ENCODE data around the gene B3GNT9. TPM values are rescaled to one million over a fixed set of nuclear protein-coding genes. Genes with fewer than 3 reads are reported as not detected.

B3GNT9 gene
- total RNA-seq, 1 experiment from 2014 or later: 75.5 TPM

- DNase-seq (ENCODE audit: low read depth): peak; percentile 26
Observed at GRCh38 chr16:67114793-67115192, 36.0 kb downstream of the B3GNT9 start.

GRCh38 chr16:67112591-67113399 lies 38.0 kb downstream of the B3GNT9 start:
- no peak for DNase-seq (ENCODE audit: low read depth)

GRCh38 chr16:67111951-67112444 lies 38.8 kb downstream of the B3GNT9 start:
- no peak for DNase-seq (ENCODE audit: low read depth)

- DNase-seq (ENCODE audit: low read depth): peak; percentile 80
Observed at GRCh38 chr16:67109407-67110135, 41.2 kb downstream of the B3GNT9 start, which contains the start of gene PHAF1. PHAF1 (plus strand) TSS chr16:67109941; CDS start chr16:67110176, 235 bp downstream.

- DNase-seq (ENCODE audit: low read depth): no peak
Observed at GRCh38 chr16:67108931-67109406, 41.8 kb downstream of the B3GNT9 start.

- DNase-seq (ENCODE audit: low read depth): no peak
Observed at GRCh38 chr16:67108489-67108888, 42.3 kb downstream of the B3GNT9 start.

- DNase-seq (ENCODE audit: low read depth): no peak
Observed at GRCh38 chr16:67105881-67106280, 44.9 kb downstream of the B3GNT9 start.

GRCh38 chr16:67105246-67105645 lies 45.6 kb downstream of the B3GNT9 start:
- no peak for DNase-seq (ENCODE audit: low read depth)

GRCh38 chr16:67104845-67105244 lies 46.0 kb downstream of the B3GNT9 start:
- no peak for DNase-seq (ENCODE audit: low read depth)

GRCh38 chr16:67104061-67104460 lies 46.7 kb downstream of the B3GNT9 start:
- peak; percentile 52 for DNase-seq (ENCODE audit: low read depth)

GRCh38 chr16:67101311-67102082 lies 49.3 kb downstream of the B3GNT9 start:
- peak; percentile 39 for DNase-seq (ENCODE audit: low read depth)

GRCh38 chr16:67100569-67101310 lies 50.1 kb downstream of the B3GNT9 start:
- DNase-seq (ENCODE audit: low read depth): peak; percentile 34

- no peak for DNase-seq (ENCODE audit: low read depth)
Observed at GRCh38 chr16:67098599-67098998, 52.2 kb downstream of the B3GNT9 start.

Other genes starting within 250 kb of the B3GNT9 start
- not detected in 2 replicates for gene CDH16, start 232.1 kb downstream of the B3GNT9 start, total RNA-seq (2014; rRNA removed)
- gene RRAD, start 225.5 kb downstream of the B3GNT9 start, total RNA-seq (2014; rRNA removed): 1.1 and 1.7 TPM in 2 replicates
- 147 and 148 TPM in 2 replicates for gene CIAO2B, start 216.6 kb downstream of the B3GNT9 start, total RNA-seq (2014; rRNA removed)
- gene CES2, start 215.5 kb downstream of the B3GNT9 start, total RNA-seq (2014; rRNA removed): 45.8 and 53.4 TPM in 2 replicates
- 0.75 and 0.96 TPM in 2 replicates for gene CES3, start 189.7 kb downstream of the B3GNT9 start, total RNA-seq (2014; rRNA removed)
- gene CES4A, start 162.4 kb downstream of the B3GNT9 start, total RNA-seq (2014; rRNA removed): 0.06 and 0.77 TPM in 2 replicates
- gene CBFB, start 121.8 kb downstream of the B3GNT9 start, total RNA-seq (2014; rRNA removed): 121 and 123 TPM in 2 replicates
- gene PHAF1, start 41.1 kb downstream of the B3GNT9 start, total RNA-seq (2014; rRNA removed): 16.1 and 24.3 TPM in 2 replicates
- 31.2 and 46.0 TPM in 2 replicates for gene TRADD, start 8.9 kb upstream of the B3GNT9 start, total RNA-seq (2014; rRNA removed)
- gene FBXL8, start 9.0 kb upstream of the B3GNT9 start, total RNA-seq (2014; rRNA removed): 24.5 and 32.5 TPM in 2 replicates
- gene HSF4, start 13.7 kb upstream of the B3GNT9 start, total RNA-seq (2014; rRNA removed): 19.4 and 29.1 TPM in 2 replicates
- gene NOL3, start 19.5 kb upstream of the B3GNT9 start, total RNA-seq (2014; rRNA removed): 58.0 and 58.6 TPM in 2 replicates
- 21.5 and 25.8 TPM in 2 replicates for gene MATCAP1, start 33.0 kb upstream of the B3GNT9 start, total RNA-seq (2014; rRNA removed)
- 5.1 and 10.3 TPM in 2 replicates for gene EXOC3L1, start 39.1 kb upstream of the B3GNT9 start, total RNA-seq (2014; rRNA removed)
- 126 and 153 TPM in 2 replicates for gene E2F4, start 41.2 kb upstream of the B3GNT9 start, total RNA-seq (2014; rRNA removed)
- 1.8 and 1.9 TPM in 2 replicates for gene ELMO3, start 48.1 kb upstream of the B3GNT9 start, total RNA-seq (2014; rRNA removed)
- gene TMEM208, start 76.1 kb upstream of the B3GNT9 start, total RNA-seq (2014; rRNA removed): 32.0 and 43.3 TPM in 2 replicates
- 27.0 and 29.7 TPM in 2 replicates for gene FHOD1, start 96.5 kb upstream of the B3GNT9 start, total RNA-seq (2014; rRNA removed)
- 0.98 and 1.3 TPM in 2 replicates for gene SLC9A5, start 98.0 kb upstream of the B3GNT9 start, total RNA-seq (2014; rRNA removed)
- gene PLEKHG4, start 128.5 kb upstream of the B3GNT9 start, total RNA-seq (2014; rRNA removed): 0.32 and 0.57 TPM in 2 replicates
- gene KCTD19, start 175.7 kb upstream of the B3GNT9 start, total RNA-seq (2014; rRNA removed): not detected in 2 replicates
- not detected in 2 replicates for gene LRRC36, start 175.8 kb upstream of the B3GNT9 start, total RNA-seq (2014; rRNA removed)
- 11.9 and 17.6 TPM in 2 replicates for gene TPPP3, start 242.5 kb upstream of the B3GNT9 start, total RNA-seq (2014; rRNA removed)